Neural progenitor cell (in vitro differentiated cells): ENCODE results near the gene KRTAP1-3.

ENCODE experiments used
- EZH2 ChIP-seq: fragments of 200-600 bp; sonication (generic); IDR thresholded peaks from 2 replicates; pipeline ENCODE4 v1.6.1; 2017; ENCODE audit warnings: antibody characterized with exemption, mild to moderate bottlenecking, moderate library complexity
- TF ChIP-seq, protein P1 (sequence below): fragments of 200-600 bp; sonication (generic); IDR thresholded peaks from 2 replicates; pipeline ENCODE4 v1.5.1; 2017; ENCODE audit warnings: antibody characterized with exemption, mild to moderate bottlenecking

- TF ChIP-seq, protein P1, sequence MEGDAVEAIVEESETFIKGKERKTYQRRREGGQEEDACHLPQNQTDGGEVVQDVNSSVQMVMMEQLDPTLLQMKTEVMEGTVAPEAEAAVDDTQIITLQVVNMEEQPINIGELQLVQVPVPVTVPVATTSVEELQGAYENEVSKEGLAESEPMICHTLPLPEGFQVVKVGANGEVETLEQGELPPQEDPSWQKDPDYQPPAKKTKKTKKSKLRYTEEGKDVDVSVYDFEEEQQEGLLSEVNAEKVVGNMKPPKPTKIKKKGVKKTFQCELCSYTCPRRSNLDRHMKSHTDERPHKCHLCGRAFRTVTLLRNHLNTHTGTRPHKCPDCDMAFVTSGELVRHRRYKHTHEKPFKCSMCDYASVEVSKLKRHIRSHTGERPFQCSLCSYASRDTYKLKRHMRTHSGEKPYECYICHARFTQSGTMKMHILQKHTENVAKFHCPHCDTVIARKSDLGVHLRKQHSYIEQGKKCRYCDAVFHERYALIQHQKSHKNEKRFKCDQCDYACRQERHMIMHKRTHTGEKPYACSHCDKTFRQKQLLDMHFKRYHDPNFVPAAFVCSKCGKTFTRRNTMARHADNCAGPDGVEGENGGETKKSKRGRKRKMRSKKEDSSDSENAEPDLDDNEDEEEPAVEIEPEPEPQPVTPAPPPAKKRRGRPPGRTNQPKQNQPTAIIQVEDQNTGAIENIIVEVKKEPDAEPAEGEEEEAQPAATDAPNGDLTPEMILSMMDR = no peak
- no peak for TF ChIP-seq EZH2
Measured at GRCh38 chr17:41019415-41019814, 15.3 kb downstream of the KRTAP1-3 start.
